8988T (cell line): ENCODE data around the gene PRL.

Experiments used
- DNase-seq: peaks from one replicate; pipeline ENCODE4 v3.0.0; 2011

The PRL gene

DNA sequence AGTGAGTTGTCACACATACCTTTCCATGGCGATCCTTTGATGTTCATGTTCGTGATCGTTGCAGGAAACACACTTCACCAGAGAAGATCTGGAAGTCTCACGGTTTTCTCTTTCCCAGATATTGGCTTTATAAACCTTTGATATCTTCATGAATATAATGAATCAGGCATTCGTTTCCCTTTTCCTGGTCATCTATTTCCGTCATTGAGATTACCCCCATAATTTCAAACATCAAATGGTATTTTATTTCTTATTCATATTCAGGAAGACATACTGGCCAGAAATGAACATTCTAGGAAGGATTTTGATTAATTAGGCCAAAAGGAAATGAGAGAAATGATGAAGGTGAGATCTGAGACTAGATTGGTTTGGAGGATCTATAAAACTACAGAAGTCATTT, at the start of gene PRL:
Gene PRL, minus strand, starts transcription at position 101 of the 400 bp plus-strand sequence. Its CDS starts 54 bp downstream, at position 47.
- no peak for DNase-seq

DNA sequence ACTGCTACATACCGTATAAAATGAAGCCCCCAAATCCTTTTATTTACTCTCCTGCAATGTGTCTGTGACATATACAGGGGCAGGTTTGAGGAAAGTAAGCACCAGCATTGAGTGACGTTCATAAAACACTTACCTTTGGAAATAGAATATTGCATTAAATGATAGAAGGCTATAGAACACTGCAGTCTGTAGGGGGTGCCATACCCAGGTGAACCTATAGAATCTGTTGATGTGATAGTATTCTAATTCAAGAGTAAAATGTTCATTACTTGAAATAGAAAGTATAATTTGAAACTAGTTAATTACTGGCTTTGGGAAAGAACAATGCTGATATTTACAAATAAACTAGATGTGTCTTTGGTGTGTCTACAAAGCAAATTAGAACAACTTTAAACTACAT, 47.0 kb upstream of the PRL start:
- no peak for DNase-seq

DNA sequence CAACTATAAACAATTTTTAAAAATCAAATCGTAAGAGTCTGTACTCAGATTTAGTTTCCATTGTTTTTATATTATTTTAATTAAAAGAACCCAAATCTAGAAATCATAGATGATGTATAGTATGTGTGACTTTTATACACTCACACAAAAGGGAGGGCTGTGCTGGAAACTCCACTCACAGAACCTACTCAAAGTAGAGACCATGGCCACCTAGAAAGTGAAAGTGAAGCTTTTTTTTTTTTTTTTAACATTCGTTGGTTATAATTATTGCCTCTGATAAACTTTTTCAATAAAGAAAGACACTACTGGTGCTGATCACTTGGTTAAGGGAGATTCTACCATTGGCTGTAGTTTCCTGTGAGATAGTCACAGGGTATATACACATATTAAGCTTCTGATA, 37.9 kb upstream of the PRL start:
- DNase-seq: no peak

DNA sequence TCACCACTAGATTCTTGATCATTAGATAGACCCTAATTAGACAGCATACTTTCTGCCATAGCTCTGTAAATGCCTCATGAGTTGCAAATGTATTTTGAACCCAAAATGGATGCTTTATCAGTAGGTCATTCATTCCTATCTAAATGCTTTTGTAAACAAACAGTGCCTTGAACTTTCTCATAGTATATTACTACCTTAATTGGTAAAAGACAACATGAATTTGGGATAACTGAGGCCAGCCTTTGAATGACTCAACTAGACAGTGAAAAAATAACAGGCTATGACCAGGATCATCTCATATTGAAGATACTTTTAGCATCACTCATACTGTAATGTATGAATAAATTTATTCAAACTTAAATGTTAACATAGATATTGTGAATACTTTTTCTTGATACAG, 37.0 kb upstream of the PRL start:
- DNase-seq: no peak

DNA sequence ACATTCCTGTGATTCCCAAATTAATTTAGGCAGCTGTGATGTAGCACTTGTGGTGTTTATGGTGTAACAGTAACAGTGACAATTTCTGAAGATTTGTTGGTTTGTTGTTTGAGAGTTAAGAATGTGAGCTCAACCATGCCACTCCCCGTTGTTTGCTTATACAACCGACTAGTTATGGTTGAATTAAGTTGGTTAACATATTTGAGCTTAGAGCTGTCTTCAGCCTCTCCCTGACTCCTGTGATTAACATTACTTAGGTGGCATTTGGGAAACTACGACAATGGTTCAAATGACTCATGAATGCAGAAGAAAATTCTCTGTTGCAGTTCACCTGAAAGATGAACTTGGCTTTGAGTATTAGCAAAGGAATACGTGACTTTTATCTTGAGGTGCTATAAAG, 35.9 kb upstream of the PRL start:
- no peak for DNase-seq

DNA sequence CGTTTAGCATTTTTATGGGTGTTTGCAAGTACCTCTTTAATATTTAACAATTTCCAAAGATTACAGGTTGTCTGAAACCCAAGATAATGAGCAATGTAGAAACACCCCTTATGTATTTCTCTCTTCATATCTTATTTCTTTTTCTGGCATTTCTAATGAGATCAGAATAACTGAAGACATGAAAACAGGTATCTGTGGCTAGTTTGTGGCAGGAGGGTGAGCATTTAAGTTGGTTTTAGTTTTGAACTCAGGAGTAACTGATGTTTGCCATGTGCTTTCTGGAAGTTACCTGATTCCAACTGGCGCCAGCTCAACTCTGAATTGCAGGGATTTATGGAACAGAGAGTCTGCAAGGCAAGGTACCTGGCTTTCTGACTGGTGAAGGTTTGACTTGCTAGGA, 35.4 kb upstream of the PRL start:
- DNase-seq: no peak

DNA sequence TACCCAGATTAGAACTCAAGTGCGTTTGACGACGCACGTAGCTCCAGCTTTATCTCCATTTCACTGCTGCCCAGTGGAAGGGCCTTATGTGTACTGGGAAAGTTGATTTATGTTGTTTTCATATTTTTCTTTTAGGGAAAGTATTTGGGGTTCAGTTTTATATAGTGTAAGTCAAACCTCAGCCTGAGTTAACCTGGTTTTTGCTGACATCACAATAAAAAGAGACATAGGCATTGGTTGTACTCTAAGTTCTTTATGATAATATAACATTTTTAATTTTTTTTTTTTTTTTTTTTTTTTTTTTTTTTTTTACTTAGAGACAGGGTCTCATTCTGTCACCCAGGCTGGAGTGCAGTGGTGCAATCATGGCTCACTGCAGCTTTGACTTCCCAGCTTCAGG, 34.1 kb upstream of the PRL start:
- DNase-seq: no peak

DNA sequence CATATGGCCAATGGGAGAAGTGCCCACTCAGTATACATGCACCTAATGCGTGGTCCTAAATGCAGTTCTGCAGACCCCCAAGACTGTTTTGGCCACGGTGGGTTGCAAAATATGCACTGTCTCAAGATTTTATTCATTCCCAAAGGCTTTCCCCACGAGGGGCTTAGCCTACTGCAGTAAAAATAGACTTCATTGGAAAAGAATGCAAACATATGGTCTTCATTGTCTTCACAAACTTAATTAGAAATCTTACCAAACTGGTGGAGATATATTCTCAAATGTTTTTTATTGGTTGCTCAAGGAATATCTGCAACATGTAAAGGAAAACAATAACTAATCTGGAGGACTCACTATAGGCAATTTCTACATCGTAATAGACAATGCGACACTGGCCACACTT, 31.6 kb upstream of the PRL start:
- no peak for DNase-seq

DNA sequence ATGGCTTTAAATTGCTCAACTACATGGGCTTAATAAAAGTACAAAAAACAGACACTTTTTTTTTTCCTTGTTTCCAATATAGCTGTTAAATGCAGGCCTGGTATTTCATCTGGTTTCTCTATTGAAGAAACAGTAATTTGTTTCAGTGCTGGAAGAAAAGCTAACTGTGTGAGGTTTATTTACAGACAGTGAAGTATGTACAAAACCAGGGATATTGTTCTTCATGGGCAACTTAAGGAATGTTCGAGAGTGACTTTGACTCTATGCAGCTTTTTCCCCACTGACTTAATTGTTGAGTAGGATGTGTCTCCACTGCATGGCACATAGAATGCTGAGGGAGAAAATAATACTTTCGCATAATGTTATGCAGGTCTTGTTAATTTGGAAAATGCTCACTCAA, 31.0 kb upstream of the PRL start:
- DNase-seq: no peak

DNA sequence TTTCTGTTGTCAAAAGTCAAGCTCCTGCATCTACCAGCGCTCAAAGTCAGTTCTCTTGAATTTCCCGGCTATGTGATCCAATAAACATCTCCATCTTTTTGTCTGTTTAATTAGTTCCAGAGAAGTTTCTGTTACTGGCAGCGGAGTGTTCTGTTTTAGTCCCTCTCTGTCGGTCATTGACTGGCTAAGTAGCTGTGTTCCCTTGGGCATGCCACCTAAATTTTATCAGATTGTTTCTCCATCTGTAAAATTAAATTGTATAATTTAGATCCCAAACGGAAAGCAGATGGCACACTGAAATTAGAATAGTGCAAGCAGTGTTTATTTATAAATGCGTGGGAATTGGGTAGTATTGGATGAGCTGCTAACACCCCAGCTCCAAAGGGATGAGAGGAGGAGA, 29.7 kb upstream of the PRL start:
- no peak for DNase-seq

DNA sequence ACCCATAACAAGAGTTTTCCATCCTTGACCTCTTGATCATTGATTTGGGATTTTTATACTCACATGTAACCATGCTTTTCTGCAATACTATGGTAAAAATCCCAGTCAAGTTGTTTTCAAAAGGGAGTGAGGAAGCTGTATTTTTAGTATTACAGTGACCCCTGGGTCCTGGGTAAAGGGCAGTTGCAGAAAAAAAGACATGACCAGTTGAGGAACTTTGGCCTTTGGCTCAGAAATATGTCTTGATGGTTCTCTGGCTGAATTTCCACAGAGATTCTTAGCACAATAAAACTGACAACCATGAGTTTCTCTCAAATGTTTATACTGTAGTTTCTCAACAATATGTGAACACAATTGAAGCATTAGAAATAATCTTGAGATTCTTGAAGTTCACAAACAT, 28.6 kb upstream of the PRL start:
- no peak for DNase-seq

DNA sequence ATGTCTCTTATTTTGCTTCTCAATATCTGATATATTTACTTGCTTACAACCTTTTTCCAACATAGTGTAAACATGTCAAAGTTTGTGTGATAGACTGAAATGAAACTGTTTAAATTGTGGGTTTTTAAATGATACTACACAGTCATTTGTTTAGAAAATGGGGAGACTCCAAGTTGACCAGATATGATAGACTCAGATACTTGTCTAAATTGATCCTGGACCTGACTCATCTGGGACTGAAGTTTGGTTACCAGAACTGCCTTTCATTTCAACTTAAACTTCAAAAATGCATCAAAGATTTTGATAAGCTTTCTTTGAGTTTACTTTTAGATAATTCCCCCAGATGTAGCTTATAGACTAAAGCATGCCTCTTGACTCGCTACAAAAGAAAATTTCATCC, 27.0 kb upstream of the PRL start:
- DNase-seq: no peak

DNA sequence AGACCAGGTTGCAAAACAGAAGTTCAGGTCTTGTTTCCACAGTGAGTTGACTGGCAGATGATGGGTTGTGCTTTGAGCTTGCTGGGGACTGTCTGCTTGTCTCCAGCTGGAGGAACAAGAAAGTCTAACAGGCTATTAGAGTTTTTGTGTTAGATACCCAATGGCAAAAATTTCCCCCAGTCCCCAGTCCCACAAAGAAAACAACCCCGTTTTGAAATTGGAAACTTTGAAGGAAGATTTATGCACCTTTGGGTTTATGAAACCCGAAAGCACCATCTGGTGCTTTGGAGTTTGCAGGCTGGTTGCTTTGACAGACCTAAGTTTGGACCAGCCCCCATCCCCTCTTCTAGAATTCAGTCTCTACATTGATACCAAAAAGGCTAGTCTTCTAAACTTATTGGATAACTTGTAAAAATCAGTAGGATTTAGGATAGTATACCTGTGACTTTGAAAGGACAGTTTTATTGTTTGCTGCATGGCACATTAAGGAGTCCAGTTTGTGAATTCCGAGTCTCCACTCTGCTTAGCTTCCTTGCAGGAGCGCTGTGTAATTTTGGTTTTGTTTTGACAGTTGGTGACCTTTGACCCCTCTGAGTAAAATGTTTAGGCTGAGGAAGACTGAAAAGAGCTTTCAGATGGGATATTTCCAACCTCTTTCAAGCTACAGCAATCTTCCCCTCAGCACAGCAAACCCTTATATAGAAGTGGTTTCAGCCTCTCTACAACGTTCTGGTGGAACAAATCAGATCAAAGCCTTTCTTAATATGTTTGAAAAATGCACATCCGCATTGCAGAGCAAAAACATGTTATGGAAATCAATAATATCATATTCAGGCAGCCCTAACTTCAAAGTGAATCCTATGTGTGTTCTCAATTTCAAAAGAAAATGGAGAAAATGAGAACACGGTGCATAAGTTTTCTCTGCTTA, 25.5 kb upstream of the PRL start:
- no peak for DNase-seq

DNA sequence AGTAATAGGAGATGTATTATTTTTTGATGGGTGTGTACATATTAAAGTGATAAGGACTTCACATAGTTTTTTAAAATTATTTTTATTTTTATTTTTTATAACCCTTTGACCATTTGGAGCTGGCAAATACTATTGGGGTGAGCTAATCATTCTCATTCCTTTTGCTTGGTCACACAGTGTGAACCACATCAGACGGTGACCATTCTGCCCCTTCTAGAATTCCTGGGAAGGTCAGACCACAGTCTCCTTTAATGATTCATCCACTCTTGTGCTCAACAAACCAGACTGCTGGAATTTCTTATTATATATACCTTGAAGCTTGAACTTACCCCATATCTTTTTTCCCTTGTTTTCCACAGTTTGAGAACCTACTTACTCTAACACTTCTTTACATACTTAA, 23.9 kb upstream of the PRL start:
- no peak for DNase-seq

DNA sequence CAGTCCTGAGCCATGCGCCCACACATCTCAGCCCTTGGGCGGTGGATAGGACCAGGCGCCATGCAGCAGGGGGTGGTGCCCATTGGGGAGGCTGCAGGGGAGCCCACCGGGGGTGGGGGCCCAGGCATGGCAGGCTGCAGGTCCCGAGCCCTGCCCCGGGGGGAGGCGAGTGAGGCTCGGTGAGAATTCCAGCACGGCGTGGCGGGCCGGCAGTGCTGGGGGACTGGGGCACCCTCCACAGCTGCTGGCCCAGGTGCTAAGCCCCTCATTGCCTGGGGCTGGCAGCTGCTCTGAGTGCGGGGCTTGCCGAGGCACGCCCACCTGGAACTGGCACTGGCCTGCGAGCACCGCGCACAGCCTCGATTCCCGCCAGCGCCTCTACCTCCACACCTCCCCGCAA, 21.6 kb upstream of the PRL start:
- DNase-seq: no peak

DNA sequence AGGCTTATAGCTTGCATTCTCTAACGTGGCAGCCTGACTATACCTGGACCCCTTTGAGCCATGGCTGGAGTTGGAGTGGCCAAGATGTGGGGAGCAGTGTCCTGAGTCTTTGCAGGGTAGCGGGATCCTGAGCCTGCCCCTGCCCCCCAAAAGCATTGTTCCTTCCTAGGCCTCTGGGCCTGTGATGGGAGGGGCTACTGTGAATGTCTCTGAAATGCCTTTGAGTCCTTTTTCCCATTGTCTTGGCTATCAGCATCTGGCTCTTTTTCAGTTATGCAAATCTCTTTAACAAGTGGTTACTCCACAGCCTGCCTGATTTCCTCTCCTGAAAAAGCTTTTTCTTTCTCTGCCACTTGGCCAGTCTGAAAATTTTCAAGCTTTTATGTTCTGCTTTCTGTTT, 17.0 kb upstream of the PRL start:
- DNase-seq: no peak

DNA sequence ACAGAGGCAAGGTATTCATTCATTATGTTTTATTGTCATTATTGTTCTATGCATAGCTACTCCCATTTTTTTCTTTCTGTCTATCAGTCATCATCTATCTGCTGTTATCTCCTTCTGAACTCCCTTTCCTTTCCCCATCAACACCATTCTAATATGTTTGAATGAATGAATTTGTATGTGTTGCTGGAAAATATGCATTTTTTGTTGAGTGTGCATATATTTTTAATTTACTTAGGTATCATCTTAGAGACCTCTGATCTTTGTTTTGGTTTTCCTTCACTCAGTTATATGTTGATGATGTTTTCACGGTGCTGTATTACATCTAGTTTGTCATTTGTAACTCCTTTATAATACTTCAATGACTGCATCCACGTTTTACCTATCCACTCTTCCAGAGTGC, 12.1 kb upstream of the PRL start:
- DNase-seq: no peak

DNA sequence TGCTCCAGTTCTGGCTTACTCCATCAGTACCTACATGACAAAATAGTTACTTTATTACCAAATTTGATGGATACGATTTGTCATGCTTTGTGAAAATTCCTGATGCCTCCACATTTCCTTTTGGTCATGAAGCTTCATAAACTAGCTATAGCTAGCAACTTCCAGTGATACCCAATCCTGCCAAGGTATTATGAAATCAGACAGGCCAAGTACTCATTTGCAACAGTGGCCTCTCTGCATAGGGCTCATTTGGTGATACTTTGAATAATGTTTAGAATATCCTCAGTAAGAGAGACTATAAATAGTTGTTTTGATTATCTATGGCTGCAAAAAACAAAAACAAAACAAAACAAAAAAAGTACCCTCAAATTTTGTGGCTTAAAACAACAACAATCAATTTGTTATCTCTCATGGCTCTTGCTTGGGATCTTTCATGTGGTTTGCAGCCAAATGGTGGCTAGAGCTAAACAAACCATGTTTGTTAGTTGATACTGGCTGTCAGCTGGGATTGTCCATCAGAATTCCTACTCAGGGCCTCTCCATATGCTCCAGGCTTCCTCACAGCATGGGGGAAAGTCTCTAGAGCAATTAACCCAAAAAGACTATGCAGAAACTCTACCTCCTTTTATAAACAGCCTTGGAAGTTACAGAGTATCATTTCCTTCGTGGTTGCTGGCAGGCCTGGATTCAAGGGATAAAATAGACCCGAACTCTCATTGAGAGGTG, 10.1 kb upstream of the PRL start:
- no peak for DNase-seq

DNA sequence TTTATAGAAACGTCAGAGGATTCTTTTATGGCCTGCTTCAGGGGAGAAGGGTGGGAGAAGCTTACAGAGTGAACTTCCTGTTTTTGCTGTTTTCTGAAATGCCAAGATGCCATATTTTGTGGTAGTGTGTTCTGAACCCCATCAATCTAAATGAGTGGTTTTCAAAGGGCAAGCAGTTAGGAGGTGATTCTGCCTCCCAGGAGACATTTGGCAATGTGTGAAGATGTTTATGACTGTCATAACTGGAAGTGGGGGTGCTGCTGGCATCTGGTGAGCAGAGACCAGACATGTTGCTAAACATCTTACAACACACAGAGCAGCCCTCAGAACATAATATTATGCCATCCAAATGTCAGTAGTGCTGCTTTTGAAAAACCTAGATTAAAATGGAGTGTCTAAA, 6.0 kb upstream of the PRL start:
- DNase-seq: no peak

DNA sequence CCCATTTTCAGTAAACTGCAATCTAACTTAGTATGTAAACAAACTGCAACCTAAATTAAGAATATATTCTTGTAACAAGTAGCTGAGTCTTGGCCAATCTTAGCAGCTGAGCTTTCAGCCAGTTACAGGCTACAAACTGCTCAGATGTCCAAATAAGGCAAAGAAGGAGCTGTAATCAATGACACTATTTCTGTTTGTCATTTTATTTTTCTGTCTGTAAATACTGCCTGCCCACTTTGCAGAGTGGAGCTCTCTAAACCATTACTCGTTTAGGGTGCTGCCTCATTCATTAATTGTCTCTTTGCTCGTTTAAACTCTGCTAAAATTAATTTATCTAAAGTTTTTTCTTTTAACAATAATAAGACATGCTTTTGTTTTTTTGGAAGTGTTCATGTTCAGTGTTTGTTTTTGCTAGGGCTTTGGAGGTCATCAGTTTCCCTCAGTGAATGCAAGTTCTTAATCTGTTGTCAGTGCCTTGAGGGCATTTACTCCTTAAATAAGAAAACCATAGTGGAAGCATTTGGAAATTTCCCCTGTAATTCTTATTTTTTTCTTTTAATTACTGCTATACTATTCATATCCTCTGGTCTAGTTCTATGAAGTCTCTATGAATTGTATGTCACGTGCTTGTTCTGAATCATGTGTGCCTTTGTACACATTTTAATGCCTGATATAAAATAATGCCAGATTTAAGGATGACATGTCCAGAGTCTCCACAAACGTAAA, 3.6 kb upstream of the PRL start:
- DNase-seq: no peak

DNA sequence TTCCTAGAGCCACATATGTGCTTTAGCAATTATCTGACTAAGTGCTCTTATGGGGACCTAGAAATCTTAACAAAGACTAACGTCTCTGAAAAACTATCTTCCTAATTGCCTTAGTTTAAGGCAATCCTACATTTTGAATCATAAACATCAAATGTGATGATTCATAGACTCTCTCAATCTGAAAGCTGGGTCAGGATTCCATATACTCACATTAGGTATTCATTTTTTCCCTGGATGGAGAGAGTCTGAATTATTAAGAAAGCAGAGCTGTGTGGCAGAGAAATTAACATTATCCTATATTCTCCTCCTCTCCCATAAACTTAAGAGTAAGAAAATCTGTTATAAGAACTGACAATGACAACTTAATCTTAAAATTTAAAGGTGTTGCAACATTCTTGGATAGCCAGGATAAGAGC, 1.6 kb upstream of the PRL start:
- DNase-seq: no peak

DNA sequence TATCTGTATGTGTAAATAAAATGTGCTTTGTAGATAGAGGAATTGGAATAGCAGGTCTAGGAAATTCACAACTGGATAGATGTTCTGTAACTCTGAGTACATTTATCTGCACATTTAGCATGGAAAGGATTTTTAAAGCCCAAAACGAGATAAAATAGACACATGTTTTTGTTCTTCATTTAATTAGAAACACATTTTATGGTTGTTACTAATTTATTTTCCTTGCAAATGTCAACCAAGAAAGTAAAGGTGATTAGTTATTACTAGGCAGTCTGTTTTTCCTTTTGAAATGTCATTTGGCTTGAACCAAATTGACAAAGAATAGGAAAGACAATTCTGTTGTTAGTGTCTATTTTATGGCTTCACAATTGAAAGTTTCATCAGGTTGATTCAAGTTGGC, 769 bp downstream of the PRL start:
- no peak for DNase-seq

DNA sequence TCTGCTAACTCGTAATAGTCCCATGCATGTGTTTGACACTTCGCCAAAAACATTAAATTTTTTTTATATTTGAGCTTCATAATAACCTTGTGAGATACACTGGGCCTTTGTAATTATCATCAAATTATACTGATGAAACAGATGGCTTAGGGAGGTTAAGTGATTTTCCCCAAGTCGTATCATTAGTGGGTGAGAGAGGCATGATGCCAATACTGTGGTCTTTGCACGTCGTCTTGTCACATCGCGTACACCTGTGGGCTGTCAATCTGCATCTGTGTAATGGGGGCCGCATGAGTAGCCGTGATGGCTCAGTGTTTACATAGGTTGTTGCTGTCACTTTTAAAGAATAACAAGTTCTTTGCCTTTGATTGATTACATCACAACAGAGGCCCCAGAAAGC, 1.7 kb downstream of the PRL start:
- DNase-seq: no peak

DNA sequence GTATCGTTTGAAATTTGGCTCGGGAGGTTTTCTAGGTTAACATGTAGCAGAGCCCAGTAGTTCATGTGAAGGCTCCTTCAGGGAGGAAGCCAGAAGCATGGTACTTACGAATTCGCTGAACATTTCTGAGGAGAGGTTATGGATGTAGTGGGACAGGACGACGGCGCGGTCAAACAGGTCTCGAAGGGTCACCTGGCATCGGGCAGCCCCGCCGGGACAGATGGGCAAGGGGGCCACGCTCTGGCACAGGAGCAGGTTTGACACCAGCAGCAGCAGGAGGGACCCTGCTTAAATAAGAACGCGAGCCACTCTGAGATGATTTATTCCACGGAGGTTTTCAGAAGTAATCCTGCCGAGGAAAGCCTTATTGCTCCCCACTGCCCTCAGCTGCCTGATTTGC, 2.5 kb downstream of the PRL start:
- DNase-seq: no peak
